MCF 10A (cell line): ENCODE measurements around the gene PTP4A2. TPM values are rescaled to one million over a fixed set of nuclear protein-coding genes. Genes with fewer than 3 reads are reported as not detected.

ENCODE experiments used
- BruUV-seq: library from RNA; stranded (reverse); fragments of 400-500 nt; replicated peaks from 2 replicates; lab custom pipeline; 2021; lab: Mats Ljungman, UMichigan
- CTCF ChIA-PET: fragments of 300-600 bp; sonication (Branson Sonifier 250); formaldehyde crosslinking; extraction: SDS; loops from one replicate; lab custom pipeline; 2021; ENCODE audit warnings: antibody characterized with exemption, inconsistent platforms; lab: Yijun Ruan, JAX
- POLR2A ChIA-PET: fragments of 300-600, 350-650 bp; sonication (Branson Sonifier 250); formaldehyde crosslinking; extraction: SDS; loops from one replicate; lab custom pipeline; 2020; ENCODE audit warnings: antibody characterized with exemption, inconsistent platforms; lab: Yijun Ruan, JAX
- DNase-seq: peaks from one replicate; pipeline ENCODE4 v3.0.0-alpha.2; 2018; ENCODE audit not compliant: unreplicated experiment
- H3K27ac Mint-ChIP-seq: one replicate; pipeline ENCODE4 v1.8.0; 2022; ENCODE audit warnings: mild to moderate bottlenecking, low read depth, mixed read lengths; ENCODE audit not compliant: unreplicated experiment
- H3K27me3 Mint-ChIP-seq: one replicate; pipeline ENCODE4 v1.8.0; 2022; ENCODE audit warnings: mixed read lengths; ENCODE audit not compliant: insufficient read depth, unreplicated experiment
- H3K36me3 Mint-ChIP-seq: one replicate; pipeline ENCODE4 v1.8.0; 2022; ENCODE audit warnings: mild to moderate bottlenecking, moderate library complexity, mixed read lengths; ENCODE audit not compliant: insufficient read depth, unreplicated experiment
- H3K4me1 Mint-ChIP-seq: one replicate; pipeline ENCODE4 v1.8.0; 2022; ENCODE audit warnings: mixed read lengths; ENCODE audit not compliant: insufficient read depth, unreplicated experiment
- H3K4me3 Mint-ChIP-seq: one replicate; pipeline ENCODE4 v1.8.0; 2022; ENCODE audit warnings: mild to moderate bottlenecking, moderate library complexity, mixed read lengths; ENCODE audit not compliant: unreplicated experiment
- H3K9me3 Mint-ChIP-seq: one replicate; pipeline ENCODE4 v1.8.0; 2022; ENCODE audit warnings: mixed read lengths; ENCODE audit not compliant: unreplicated experiment
- CTCF ChIP-seq: fragments of 200-600 bp; IDR thresholded peaks from one replicate; pipeline ENCODE4 v1.8.0; 2022; ENCODE audit warnings: antibody characterized with exemption, mild to moderate bottlenecking; ENCODE audit not compliant: unreplicated experiment
- intact Hi-C: fragments of 100-400 bp; cut with micrococcal nuclease; formaldehyde crosslinking; loops from 2 replicates; pipeline ENCODE4 v1.14.1; 2022
- total RNA-seq: library from RNA; stranded (reverse); gene quantifications from 2 replicates; pipeline ENCODE4 v1.2.3, GENCODE V29; 2022

Gene PTP4A2
- total RNA-seq, 1 experiment from 2014 or later = 220 TPM

DNA sequence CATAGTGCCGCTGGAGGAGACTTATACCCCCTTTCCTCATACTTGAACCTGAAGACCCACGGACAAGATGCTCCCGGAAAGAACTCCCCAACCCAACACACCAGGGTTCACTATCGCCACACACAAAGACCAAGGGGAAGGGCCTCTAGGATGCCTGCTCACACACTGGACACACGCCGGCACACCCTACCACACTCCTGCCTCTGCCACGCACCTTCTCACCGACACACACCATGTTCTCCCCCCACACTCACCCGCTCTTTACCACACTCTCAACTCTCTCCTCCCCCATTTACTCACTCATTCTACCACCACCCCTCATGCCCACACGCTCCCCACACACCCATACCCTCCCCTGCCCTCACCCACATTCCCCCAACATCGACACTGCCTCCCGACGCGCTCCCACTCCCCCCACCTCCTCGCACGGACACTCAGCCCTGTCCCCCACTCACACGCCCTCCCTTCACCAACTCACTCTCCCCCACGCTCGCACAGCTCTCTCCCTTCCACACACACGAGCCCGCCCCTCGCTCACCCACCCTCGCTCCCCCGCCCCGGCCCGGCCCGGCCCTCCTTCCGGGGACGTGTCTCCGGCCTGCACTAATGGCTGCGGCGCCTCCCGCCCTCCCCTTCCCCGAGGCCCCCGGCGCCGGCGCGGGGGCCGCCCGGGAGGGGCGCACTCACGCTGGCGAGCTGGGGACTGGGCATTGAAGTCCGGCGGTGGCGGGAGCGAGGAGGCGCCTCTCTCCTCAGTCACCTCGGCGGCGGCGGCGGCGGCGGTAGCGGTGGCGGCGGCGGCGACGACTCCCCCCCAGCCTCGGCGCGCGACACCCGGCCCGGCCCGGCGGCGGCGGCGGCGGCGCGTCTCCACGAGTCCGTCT lies 626 bp downstream of the PTP4A2 start:
- H3K36me3 Mint-ChIP-seq = peaks cover 23% of the 10 kb centered on the region
- peak overlapping the region; percentile 97 for H3K27ac Mint-ChIP-seq
- H3K4me1 Mint-ChIP-seq = peaks cover 42% of the 10 kb centered on the region
- no peaks in the 10 kb centered on the region for H3K9me3 Mint-ChIP-seq
- peak overlapping the region; percentile 96 for H3K4me3 Mint-ChIP-seq
- no peaks in the 10 kb centered on the region for H3K27me3 Mint-ChIP-seq
- DNase-seq = no peak
- ChIA-PET POLR2A (interaction anchor here (0.7 to 12.7 kb wide), 27 partner anchors 8 to 1150 kb away, joined by 3 to 409 read pairs (median 5); partner anchors contain the start of genes KHDRBS1, KPNA6 and TMEM39B), CTCF (interaction anchor here (0.6 to 6.8 kb wide), 8 partner anchors 9 to 276 kb away, joined by 3 to 120 read pairs (median 3); no protein-coding TSS in a partner anchor)
- no peak for TF ChIP-seq CTCF
- intact Hi-C loops = loop anchor here (2.0 kb wide), 1 partner anchor 19 kb away; no protein-coding TSS in a partner anchor
- BruUV-seq = no TSS peak

- ChIA-PET POLR2A (interaction anchor here (0.7 to 12.7 kb wide), 8 partner anchors 17 to 1150 kb away, joined by 3 to 409 read pairs (median 16); partner anchors contain the start of gene KHDRBS1), CTCF (interaction anchor here (0.7 to 0.8 kb wide), 2 partner anchors 9 to 275 kb away, joined by 3 to 5 read pairs; no protein-coding TSS in a partner anchor)
- TF ChIP-seq CTCF = no peak
- peaks cover 46% of the 10 kb centered on the region for H3K4me1 Mint-ChIP-seq
- TSS peak; percentile 30 for BruUV-seq
- H3K27me3 Mint-ChIP-seq = no peaks in the 10 kb centered on the region
- intact Hi-C loops = no loop called here
- no peak for DNase-seq
- H3K27ac Mint-ChIP-seq = peak overlapping the region; percentile 97
- H3K4me3 Mint-ChIP-seq = peak overlapping the region; percentile 96
- no peaks in the 10 kb centered on the region for H3K9me3 Mint-ChIP-seq
- H3K36me3 Mint-ChIP-seq = peaks cover 23% of the 10 kb centered on the region
These were observed 1.2 kb downstream of the PTP4A2 start for GRCh38 chr1:31936981-31937299.

- ChIA-PET POLR2A (interaction anchor here (0.7 to 12.7 kb wide), 12 partner anchors 18 to 1149 kb away, joined by 3 to 409 read pairs (median 22); partner anchors contain the start of gene KHDRBS1), CTCF (interaction anchor here (0.7 to 4.4 kb wide), 3 partner anchors 8 to 275 kb away, joined by 3 to 28 read pairs (median 5); no protein-coding TSS in a partner anchor)
- Mint-ChIP-seq H3K4me3 (peak overlapping the region; percentile 96), H3K36me3 (peaks cover 23% of the 10 kb centered on the region), H3K4me1 (peaks cover 51% of the 10 kb centered on the region), H3K27ac (peak overlapping the region; percentile 97), H3K27me3 (no peaks in the 10 kb centered on the region), H3K9me3 (no peaks in the 10 kb centered on the region)
- DNase-seq = no peak
- TF ChIP-seq CTCF = no peak
- intact Hi-C loops = no loop called here
- BruUV-seq = no TSS peak
These were observed 1.7 kb downstream of the PTP4A2 start for GRCh38 chr1:31936278-31936980.
